Activated effector memory CD4-positive, alpha-beta T cell treated with anti-CD3 and anti-CD28 coated beads, Interleukin-2, amount 50 U/mL, for 16 hours (primary cell): Measurements from ENCODE around the gene TMEM109.
"Not testable (repeated sequence)": the region's sequence is repeated elsewhere in the genome, so short reads cannot be mapped to it uniquely, and the experiment has no call there.

Experiments
- DNase-seq: peaks from one replicate; pipeline ENCODE4 v3.0.0-alpha.2; 2020

Gene TMEM109

GRCh38 chr11:60879104-60879503 lies 34.9 kb upstream of the TMEM109 start:
- DNase-seq: no peak

- DNase-seq: no peak
Measured at GRCh38 chr11:60879971-60880588, 33.9 kb upstream of the TMEM109 start.

- no peak for DNase-seq
Measured at GRCh38 chr11:60880643-60881282, 33.2 kb upstream of the TMEM109 start.

DNA sequence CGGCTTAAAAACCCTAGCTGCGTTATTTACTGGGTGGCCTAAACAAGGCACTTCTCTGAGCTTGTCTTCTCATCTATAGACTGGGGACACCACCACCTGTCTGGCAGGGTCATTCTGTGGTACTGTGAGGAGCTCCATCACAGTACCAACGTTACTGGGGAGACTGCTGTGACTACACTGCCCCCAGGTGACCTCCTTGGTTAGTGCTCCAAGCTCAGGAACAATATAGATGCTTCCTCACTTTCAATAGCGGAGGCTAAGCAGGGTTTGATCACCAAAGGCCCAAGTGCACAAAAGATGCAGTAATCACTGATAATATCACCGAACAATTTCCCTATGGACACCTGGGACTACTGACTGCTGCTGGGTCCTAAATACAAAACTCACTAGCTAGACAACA lies 26.4 kb upstream of the TMEM109 start:
- DNase-seq: peak; percentile 67

- no peak for DNase-seq
Measured at GRCh38 chr11:60889869-60890311, 24.1 kb upstream of the TMEM109 start.

- DNase-seq: no peak
Measured at GRCh38 chr11:60890696-60891095, 23.3 kb upstream of the TMEM109 start.

- DNase-seq: no peak
Measured at GRCh38 chr11:60891103-60891741, 22.7 kb upstream of the TMEM109 start.

DNA sequence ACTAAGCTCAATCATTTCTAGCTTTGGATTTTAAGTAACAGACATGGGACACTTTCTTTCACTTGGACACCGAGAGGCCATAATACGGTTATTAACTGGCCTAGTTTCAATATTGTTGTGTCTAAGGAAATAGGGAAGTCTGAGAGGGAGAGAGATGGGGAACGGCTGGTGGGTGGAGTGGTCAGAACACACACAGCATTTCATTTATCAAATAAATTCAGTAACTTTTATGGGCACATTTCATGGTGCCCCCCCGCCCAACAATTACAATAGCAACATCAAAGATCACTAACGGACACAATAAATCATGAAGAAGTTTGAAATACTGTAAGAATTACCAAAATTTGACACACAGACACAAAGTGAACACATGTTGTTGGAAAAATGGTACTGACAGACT lies 18.3 kb upstream of the TMEM109 start:
- no peak for DNase-seq

- no peak for DNase-seq
Measured at GRCh38 chr11:60897496-60897895, 16.5 kb upstream of the TMEM109 start.

DNA sequence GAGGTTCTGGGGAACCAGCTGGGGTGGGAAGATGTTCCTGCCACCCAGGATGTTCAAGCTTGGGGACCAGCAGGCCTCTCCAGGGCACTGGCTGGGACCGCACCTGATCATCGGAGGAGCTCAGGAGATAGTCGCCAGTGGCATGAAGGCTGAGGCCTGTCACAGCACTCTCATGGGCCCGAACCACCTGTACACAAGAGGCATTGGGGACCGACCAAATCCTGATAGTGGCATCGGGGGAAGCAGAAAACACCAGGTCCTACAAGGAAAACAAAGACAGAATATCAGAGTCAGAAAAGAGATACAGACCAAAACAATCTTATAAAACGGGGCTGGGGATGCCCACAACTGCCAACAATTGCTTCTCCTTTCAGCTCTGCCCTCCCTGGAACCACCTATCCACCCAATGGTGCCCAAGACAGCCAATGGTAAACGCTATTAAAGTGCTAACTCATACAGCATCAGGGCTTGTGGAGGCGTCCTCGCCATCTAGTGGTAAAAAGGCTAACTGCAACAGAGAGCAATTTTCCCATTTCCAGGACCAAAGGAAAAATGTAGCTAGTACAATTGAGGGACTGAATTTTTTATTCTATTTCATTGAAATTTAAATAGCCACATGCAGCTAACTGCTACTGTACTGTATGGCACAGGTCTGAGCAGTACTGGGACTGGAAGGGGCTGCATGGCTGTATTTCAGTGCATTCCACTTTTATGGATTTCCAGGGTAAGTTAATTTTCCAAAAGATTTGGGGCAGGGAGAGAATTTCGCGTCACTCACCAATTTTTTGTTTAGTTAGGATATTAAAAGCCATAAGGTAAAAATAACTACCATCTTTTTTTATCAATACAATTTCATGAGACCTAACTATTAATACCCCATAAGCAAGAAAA lies 14.7 kb upstream of the TMEM109 start:
- no peak for DNase-seq

GRCh38 chr11:60899977-60900376 lies 14.0 kb upstream of the TMEM109 start:
- DNase-seq: no peak

DNA sequence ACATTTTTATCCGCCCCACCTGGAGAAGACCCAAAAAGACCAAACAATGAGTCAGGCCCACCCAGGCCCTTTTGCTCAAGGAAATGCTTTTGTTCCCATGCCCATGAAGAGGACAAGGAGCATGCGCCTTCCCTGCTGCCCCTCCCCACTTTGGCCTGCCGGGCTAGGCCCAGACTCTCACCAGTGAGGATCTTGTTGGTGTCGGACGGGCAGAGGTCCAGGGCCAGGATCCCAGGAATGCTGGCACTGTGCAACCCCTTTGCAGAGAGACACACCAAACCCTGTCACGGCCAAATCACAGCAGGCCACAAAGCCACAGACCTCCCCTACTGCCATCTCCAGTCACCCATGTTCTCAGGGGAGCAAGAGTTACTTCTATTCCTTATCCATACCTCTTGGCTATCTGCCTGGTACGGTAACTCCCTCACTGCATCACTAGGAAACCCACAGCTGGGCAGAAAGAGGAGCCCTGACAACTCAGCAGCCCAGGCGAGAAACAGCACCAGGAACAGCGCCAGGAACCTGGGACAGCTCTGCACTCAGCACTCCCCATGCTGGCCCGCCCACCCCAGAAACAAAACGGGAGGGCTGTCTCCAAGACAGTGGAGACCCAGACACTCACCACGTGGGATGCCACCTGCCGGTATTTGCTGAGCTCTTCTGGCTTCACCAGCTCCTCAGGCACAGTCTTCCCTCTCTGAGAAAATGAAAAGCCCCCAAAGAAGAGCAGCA lies 13.1 kb upstream of the TMEM109 start:
- DNase-seq: no peak

DNA sequence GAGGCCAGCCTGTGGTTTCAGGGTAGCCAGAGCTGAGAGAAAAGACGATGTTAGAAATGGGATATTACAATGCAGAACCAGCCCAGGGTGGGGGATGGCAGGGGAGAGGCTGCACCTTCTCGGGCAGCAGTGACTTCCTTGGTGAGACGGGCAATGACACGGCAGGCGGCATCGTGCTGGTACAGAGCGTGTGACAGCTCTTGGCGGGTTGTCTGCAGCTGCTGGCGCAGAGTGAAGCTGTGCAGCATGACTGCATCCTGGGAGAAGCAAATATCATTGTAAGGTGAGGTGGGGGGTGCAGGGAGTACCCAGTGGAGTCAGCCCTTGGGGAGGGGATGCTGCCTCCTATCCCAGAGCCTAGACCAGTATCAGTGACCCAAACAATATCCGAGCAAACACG lies 11.3 kb upstream of the TMEM109 start:
- no peak for DNase-seq

- DNase-seq: peak; percentile 52
Measured at GRCh38 chr11:60905047-60905446, 8.9 kb upstream of the TMEM109 start.

GRCh38 chr11:60905551-60906113 lies 8.3 kb upstream of the TMEM109 start:
- no peak for DNase-seq

GRCh38 chr11:60906132-60906972 lies 7.6 kb upstream of the TMEM109 start, which contains the start of gene PRPF19:
Gene PRPF19 (minus strand): TSS chr11:60906585. CDS start chr11:60906382, 203 bp downstream.
- DNase-seq: peak; percentile 99

- no peak for DNase-seq
Measured at GRCh38 chr11:60908803-60909202, 5.2 kb upstream of the TMEM109 start.

- not testable (repeated sequence) for DNase-seq
Measured at GRCh38 chr11:60909680-60910280, 4.2 kb upstream of the TMEM109 start.

DNA sequence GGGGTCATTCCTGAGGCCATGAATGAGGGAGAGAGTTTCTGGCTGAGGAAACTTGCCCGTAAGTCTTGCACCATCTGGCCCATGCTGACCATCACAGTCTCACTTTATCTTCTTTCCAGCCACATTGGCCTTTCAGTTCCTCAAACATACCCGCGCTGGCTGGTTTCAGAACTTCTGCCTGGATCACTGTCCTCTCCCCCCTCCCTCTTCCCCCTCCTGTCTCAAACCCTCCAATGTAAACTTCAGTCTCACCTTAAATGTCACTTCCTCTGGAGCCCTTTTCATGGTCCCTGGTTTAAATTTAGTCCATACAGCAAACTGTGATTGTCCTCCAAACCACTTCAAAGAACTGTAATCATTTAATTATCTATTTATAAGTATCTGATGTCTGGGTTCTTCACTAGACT lies 3.7 kb upstream of the TMEM109 start:
- no peak for DNase-seq

DNA sequence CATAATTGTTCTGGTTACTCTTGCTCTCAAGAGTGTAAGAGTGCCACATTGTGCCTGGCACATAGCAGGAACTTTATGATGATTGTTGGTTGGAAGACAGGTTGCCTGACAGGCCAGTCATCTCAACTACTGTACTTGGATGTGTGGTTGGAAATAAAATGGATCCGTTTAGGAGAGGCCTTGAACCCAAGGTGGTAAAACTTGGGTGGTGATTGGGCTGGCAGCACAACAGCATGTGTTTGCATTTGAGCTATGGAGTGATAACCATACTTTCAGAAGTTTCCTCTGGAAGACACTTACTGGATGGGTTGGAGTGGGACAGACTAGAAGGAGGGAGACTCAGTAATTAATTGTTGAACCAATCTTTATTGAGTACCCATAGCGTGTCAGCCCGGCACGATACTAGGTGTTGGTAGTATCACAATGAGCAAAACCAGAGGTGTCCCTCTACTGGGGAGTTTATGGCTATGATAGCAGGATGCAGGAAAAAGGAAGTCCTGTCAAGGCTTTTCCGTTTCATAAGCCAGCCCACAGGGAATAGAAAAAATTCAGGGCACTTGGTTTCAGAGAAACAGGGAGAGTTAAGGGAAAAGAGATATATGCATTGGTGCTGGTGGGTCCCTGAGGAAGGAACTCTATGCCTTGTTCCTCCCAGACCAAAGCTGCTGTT lies 3.1 kb upstream of the TMEM109 start:
- no peak for DNase-seq
